ENCODE measurements around the gene TBC1D9. TPM values are rescaled to one million over a fixed set of nuclear protein-coding genes. Genes with fewer than 3 reads are reported as not detected.

TBC1D9 gene
- total and polyA plus RNA-seq, 10 of the 15 experiments (the other 5 are each of a cell fraction or from before 2014, with no cell fraction given): 0.87 to 14.9 (median 7.1) TPM

GRCh38 chr4:140607852-140608251 is 148.3 kb downstream of the TBC1D9 start:
- no peaks in the 10 kb centered on the region for H3K4me1 ChIP-seq (ENCODE audit: control insufficient read depth, insufficient read depth, low read length)
- no peak overlapping the region for H3K4me2 ChIP-seq (ENCODE audit: control insufficient read depth, insufficient read depth)
- ChIA-PET SMC1A (ENCODE audit: uncharacterized antibody, unreplicated experiment) (interaction anchor here (1.0 to 4.0 kb wide), 4 partner anchors 239 to 556 kb away, joined by 3 to 39 read pairs (median 4); no protein-coding TSS in a partner anchor), POLR2A (no interaction called here), CTCF (interaction anchor here (1.7 to 5.6 kb wide), 4 partner anchors 8 to 248 kb away, joined by 6 to 88 read pairs (median 18); no protein-coding TSS in a partner anchor), RAD21 (ENCODE audit: unreplicated experiment) (interaction anchor here (1.1 to 2.8 kb wide), 3 partner anchors 11 to 247 kb away, joined by 3 to 28 read pairs (median 4); partner anchors contain the start of gene ELMOD2)
- H3K36me3 ChIP-seq (ENCODE audit: control insufficient read depth in 2 of 2, insufficient read depth in 2 of 2, low read length in 1 of 2): no peaks in the 10 kb centered on the region
- H3K27me3 ChIP-seq (replicated peaks in 1 of 2; ENCODE audit: control insufficient read depth in 2 of 2, insufficient read depth in 2 of 2, low read length in 1 of 2): no peaks in the 10 kb centered on the region
- ATAC-seq (no peak), FAIRE-seq (no peak), DNase-seq (ENCODE audit: low read depth, low spot score) (no peak)
- H3K4me3 ChIP-seq: no peak overlapping the region
- H4K20me1 ChIP-seq (ENCODE audit: control insufficient read depth, insufficient read depth): no peaks in the 10 kb centered on the region
- H3K9me3 ChIP-seq (replicated peaks; ENCODE audit: control insufficient read depth, insufficient read depth, low read length): no peaks in the 10 kb centered on the region
- no peak overlapping the region for H2AFZ ChIP-seq (ENCODE audit: control insufficient read depth, low read depth, low read length)
- intact Hi-C loops (cut with micrococcal nuclease; ENCODE audit: unreplicated experiment): no loop called here
- H3K27ac ChIP-seq (ENCODE audit: control insufficient read depth, insufficient read depth): no peak overlapping the region
- 74% methylated on average over 4 of the region's 4 CpGs for WGBS (ENCODE audit: insufficient coverage, insufficient replicate concordance, low lambda C conversion rate, missing lambda C conversion rate)
- no TSS peak for BruUV-seq (replicated peaks)
- TF ChIP-seq CHD1 (IDR thresholded peaks at IDR 0.05; ENCODE audit: low read depth, low read length): no peak
- no peak for TF ChIP-seq JUND (IDR thresholded peaks at IDR 0.05; ENCODE audit: low read depth, low read length)
- TF ChIP-seq CREM (IDR thresholded peaks at IDR 0.05; ENCODE audit: low read depth): no peak
- TF ChIP-seq RAD21 (IDR thresholded peaks at IDR 0.05; ENCODE audit: insufficient read depth, low read depth, low read length): no peak
- TF ChIP-seq E2F4 (IDR thresholded peaks at IDR 0.05; ENCODE audit: low read depth, low read length): no peak
- TF ChIP-seq SRF (IDR thresholded peaks at IDR 0.05; ENCODE audit: low read depth in 2 of 2, low read length in 2 of 2): no peak
- TF ChIP-seq NFIC (IDR thresholded peaks at IDR 0.05; ENCODE audit: low read depth, low read length): no peak
- TF ChIP-seq IRF3 (IDR thresholded peaks at IDR 0.05): no peak
- no peak for TF ChIP-seq NKRF (conservative IDR thresholded peaks at IDR 0.05)
- TF ChIP-seq SMARCA5 (IDR thresholded peaks at IDR 0.05): no peak
- no peaks in the 10 kb centered on the region for H3K79me2 ChIP-seq (ENCODE audit: control insufficient read depth, insufficient read depth, low read length)
- H3K9ac ChIP-seq (ENCODE audit: control insufficient read depth, insufficient read depth, low read length): no peak overlapping the region
- in situ Hi-C loops (cut with MboI): no loop called here
